Thyroid gland (tissue), 4 donors: ENCODE measurements around the gene GPR35. TPM values are rescaled to one million over a fixed set of nuclear protein-coding genes. Genes with fewer than 3 reads are reported as not detected.

Experiments
- DNase-seq, 2 donors: peaks; one replicate each; pipeline ENCODE4 v3.0.0-alpha.2; 2019
- H3K27ac ChIP-seq, 3 donors: fragments of 200-600 bp; sonication (generic); 1 replicate in 2 of 3; 2 replicates in 1 of 3; pipeline ENCODE4 v1.5.1; 2016 to 2019; ENCODE audit warnings: mild to moderate bottlenecking in 1 of 3, moderate library complexity in 1 of 3
- H3K27me3 ChIP-seq: fragments of 200-600 bp; sonication (generic); one replicate; pipeline ENCODE4 v1.5.1; 2019
- H3K36me3 ChIP-seq, 2 donors: fragments of 200-600 bp; sonication (generic); one replicate each; pipeline ENCODE4 v1.5.1; 2016 to 2019
- H3K4me1 ChIP-seq, 2 donors: fragments of 200-600 bp; sonication (generic); one replicate each; pipeline ENCODE4 v1.5.1; 2017 to 2019
- H3K4me3 ChIP-seq, 3 donors: fragments of 200-600 bp; sonication (generic); replicated peaks in 1 of 3; 1 replicate in 2 of 3; 2 replicates in 1 of 3; pipeline ENCODE4 v1.5.1; 2016; ENCODE audit warnings: mild to moderate bottlenecking in 1 of 3
- H3K9me3 ChIP-seq: fragments of 200-600 bp; sonication (generic); one replicate; pipeline ENCODE4 v1.5.1; 2017
- POLR2A ChIP-seq, 2 donors: fragments of 450-650 bp; IDR thresholded peaks; one replicate each; pipeline ENCODE4 v1.6.1; 2017; ENCODE audit warnings: antibody characterized with exemption in 2 of 2, mild to moderate bottlenecking in 2 of 2, moderate library complexity in 1 of 2
- WGBS, 2 donors: methylation state at CpG; one replicate each; pipeline ENCODE4 v1.1.5; 2017; 5-methylcytosine and 5-hydroxymethylcytosine counted together
- intact Hi-C: fragments of 100-400 bp; cut with DNase I; formaldehyde crosslinking; loops from one replicate; pipeline ENCODE4 v1.15.1; 2023
- total RNA-seq, 4 donors: library from RNA; depleted of rRNA; stranded (reverse); fragments of >200 nt; gene quantifications; one replicate each; pipeline ENCODE4 v1.2.3, GENCODE V29; 2016
- TF ChIP-seq, protein P1 (sequence below), 6 experiments: fragments of 200-600 bp in 3 of 6; fragments of 450-650 bp in 3 of 6; sonication (generic) in 3 of 6; IDR thresholded peaks; one replicate each; pipeline ENCODE4 v1.5.1; 2016 to 2019; ENCODE audit warnings: antibody characterized with exemption in 6 of 6, mild to moderate bottlenecking in 2 of 6, inconsistent platforms in 1 of 6, moderate library complexity in 1 of 6

GPR35 gene
- total RNA-seq, 4 donors from 2014 or later, result 0.29 to 1.7 (median 1.0) TPM

DNA sequence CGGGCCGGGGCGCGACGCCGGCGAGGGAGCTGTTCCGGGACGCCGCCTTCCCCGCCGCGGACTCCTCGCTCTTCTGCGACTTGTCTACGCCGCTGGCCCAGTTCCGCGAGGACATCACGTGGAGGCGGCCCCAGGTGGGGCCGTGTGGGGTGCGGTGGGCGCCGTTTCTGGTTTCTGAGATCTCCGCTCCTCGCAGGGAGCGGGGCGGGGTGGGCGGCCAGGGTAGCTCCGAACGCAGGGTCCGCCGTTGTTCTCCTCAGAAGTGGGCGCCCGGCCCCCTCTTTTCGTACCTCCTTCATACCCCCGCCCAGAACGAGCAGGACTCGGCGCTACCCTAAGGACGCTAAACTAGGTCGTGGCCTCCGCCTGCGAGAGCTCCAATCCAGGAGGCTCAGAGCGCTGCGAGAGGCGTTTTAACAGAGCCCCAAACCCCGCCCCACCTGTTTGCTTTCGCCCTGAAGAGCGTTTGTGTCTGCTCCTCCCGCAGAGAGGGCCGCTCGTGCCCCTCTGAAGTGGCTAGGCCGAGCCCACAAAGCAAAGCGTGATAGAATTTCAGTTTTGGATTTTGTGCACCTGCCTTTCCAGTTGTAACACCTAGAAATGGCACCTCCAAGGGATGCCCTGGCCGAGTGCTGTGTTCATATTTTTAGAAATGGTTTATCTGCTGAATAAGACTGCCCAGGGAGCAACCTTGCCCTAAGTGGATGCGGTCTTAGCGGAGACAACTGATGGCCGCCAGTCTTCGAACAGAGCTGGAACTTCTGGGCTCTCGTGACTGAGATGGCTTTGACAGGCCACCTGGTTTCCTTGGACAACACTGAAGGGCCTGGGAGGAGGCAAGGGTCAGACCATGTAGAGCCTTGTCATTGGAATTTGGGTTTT, 38.1 kb upstream of the GPR35 start:
- Histone ChIP-seq H3K27ac (peak overlapping the region in 2 of 3 donors; percentile 89 to 95), H3K36me3 (peaks cover 3 to 13% of the 10 kb centered on the region in 2 donors), H3K9me3 (no peaks in the 10 kb centered on the region), H3K4me1 (peaks cover 26 to 32% of the 10 kb centered on the region in 2 donors), H3K27me3 (no peaks in the 10 kb centered on the region), H3K4me3 (peak overlapping the region; percentile 69 to 89 (median 89))
- intact Hi-C loops, result no loop called here
- 6 to 18% methylated on average over 9 to 17 of the region's 62 CpGs for WGBS, 2 donors
- TF ChIP-seq, protein P1, sequence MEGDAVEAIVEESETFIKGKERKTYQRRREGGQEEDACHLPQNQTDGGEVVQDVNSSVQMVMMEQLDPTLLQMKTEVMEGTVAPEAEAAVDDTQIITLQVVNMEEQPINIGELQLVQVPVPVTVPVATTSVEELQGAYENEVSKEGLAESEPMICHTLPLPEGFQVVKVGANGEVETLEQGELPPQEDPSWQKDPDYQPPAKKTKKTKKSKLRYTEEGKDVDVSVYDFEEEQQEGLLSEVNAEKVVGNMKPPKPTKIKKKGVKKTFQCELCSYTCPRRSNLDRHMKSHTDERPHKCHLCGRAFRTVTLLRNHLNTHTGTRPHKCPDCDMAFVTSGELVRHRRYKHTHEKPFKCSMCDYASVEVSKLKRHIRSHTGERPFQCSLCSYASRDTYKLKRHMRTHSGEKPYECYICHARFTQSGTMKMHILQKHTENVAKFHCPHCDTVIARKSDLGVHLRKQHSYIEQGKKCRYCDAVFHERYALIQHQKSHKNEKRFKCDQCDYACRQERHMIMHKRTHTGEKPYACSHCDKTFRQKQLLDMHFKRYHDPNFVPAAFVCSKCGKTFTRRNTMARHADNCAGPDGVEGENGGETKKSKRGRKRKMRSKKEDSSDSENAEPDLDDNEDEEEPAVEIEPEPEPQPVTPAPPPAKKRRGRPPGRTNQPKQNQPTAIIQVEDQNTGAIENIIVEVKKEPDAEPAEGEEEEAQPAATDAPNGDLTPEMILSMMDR (IDR thresholded peaks at IDR 0.05), result no peak
- TF ChIP-seq POLR2A (IDR thresholded peaks at IDR 0.05), result no peak
- DNase-seq, result peak; percentile 45 to 59

DNA sequence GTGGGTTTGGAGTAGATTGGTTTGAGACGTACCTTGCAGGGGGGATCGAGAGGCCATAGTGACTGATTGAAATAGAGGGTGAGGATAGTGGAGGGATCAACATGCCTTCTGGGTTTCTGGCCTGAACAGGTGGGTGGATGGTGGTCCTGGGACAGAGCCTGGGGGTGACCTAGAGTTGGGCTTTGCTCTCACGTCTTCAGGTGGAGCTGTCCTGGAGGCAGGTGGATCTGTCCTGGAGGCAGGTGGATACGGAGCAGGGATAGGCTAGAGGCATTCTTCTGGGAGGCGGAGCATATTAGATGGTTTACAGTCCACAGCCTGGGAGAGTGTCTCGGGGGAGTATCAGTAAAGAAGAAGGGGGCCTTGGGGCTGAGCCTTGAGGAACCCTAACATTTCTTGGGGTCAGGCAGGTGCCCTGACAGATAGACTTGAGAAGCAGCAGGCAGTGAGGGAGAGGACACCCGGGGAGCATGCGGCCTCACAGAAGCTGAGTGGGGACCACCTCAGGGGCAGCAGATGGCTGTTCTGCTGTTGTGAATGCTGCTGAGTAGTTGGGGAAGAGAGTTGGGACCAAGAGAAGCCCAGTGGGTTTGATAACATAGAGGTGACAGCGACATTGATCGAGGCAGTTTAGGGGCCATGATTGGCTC, 37.1 kb upstream of the GPR35 start:
- no peak for DNase-seq
- H3K9me3 ChIP-seq, result no peaks in the 10 kb centered on the region
- 74 to 83% methylated on average over 10 of the region's 10 CpGs for WGBS, 2 donors
- H3K4me1 ChIP-seq, result peaks cover 26 to 32% of the 10 kb centered on the region in 2 donors
- H3K36me3 ChIP-seq, result peaks cover 3 to 13% of the 10 kb centered on the region in 2 donors
- H3K4me3 ChIP-seq, result no peak overlapping the region
- no peak for TF ChIP-seq POLR2A (IDR thresholded peaks at IDR 0.05)
- TF ChIP-seq, protein P1 (IDR thresholded peaks at IDR 0.05), result no peak
- no peak overlapping the region for H3K27ac ChIP-seq
- H3K27me3 ChIP-seq, result no peaks in the 10 kb centered on the region
- intact Hi-C loops, result no loop called here

DNA sequence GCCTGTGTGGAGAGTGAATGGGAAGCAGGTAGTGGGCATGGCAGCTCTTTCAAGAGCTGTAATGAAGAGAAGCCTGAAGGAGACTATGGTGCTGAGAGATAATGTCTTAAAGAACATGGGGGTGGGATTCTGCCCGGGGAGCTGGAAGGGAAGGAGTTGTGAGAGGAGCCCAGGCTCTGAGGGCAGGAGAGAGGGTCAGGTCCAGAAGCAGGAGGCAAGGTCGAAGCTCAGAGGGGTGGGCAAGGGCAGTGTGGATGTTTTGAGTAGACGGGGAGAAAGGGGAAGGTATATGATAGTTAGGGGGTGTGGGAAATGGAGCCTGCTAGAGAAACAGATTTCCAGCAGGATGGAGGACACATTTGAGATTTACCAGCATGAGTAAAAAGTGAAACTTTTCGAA, 36.6 kb upstream of the GPR35 start:
- Histone ChIP-seq H3K27ac (no peak overlapping the region), H3K27me3 (no peaks in the 10 kb centered on the region), H3K9me3 (no peaks in the 10 kb centered on the region), H3K36me3 (peaks cover 3 to 13% of the 10 kb centered on the region in 2 donors), H3K4me3 (no peak overlapping the region), H3K4me1 (peaks cover 26 to 32% of the 10 kb centered on the region in 2 donors)
- TF ChIP-seq, protein P1 (IDR thresholded peaks at IDR 0.05), result no peak
- TF ChIP-seq POLR2A (IDR thresholded peaks at IDR 0.05), result no peak
- intact Hi-C loops, result no loop called here
- DNase-seq, result no peak
- WGBS, 2 donors, result 72 to 87% methylated on average over 4 of the region's 4 CpGs

DNA sequence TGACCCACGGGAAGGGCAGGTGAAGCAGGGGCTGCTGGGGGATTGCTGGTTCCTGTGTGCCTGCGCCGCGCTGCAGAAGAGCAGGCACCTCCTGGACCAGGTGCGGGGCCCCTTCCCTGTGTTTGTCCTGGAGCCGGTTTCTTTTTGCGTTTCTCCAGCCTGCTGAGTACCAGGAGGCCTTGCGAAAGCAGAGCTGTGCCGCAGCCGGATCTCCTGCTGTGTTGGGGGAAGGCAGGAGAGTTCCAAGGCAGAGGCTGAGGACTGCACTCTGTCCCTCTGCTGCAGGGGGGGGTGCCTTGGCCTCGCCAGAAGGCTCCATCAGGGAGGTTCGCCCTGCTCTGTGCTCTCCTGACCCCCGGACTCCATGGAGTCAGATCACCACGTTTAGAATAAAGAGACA, 35.9 kb upstream of the GPR35 start:
- intact Hi-C loops, result no loop called here
- Histone ChIP-seq H3K4me3 (no peak overlapping the region), H3K27me3 (no peaks in the 10 kb centered on the region), H3K36me3 (peaks cover 3 to 13% of the 10 kb centered on the region in 2 donors), H3K9me3 (no peaks in the 10 kb centered on the region), H3K27ac (no peak overlapping the region), H3K4me1 (peaks cover 24 to 29% of the 10 kb centered on the region in 2 donors)
- WGBS, 2 donors, result 84 to 86% methylated on average over 9 to 14 of the region's 14 CpGs
- DNase-seq, result no peak
- TF ChIP-seq POLR2A (IDR thresholded peaks at IDR 0.05), result no peak
- TF ChIP-seq, protein P1 (IDR thresholded peaks at IDR 0.05), result no peak
